ENCODE results near the gene SELL.
"Not testable (repeated sequence)": the region's sequence is repeated elsewhere in the genome, so short reads cannot be mapped to it uniquely, and the experiment has no call there.

SELL gene

DNA sequence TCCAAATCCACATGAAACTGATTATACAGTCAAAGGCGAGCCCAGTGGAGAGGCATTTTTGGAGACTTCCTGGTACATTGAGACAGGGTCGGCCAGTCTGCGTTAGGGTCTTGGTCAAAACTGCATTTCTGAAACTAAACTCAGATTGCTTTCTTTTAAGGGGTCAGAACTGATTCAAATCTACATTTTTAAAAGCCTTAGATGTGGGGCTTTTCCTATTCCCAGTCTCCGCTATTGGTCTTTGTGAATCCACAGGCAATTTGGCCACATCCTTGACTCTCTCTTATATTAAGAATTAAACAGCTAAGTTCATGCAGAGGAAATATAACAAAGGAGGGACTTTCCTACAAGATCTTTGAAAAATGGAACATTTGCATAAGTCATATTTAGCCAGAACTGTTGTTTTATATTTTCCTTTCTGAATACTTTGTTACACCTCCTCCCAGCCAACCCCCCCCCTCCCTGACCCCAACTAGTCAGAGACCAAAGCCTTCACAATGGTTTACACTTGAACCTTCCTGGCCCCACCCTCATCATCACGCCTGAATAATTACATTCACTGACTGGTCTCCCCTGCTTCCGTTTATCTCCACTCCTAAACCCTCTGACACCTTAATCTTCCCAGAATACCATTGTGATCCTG lies 30.9 kb downstream of the SELL start:
- in situ Hi-C loops (cut with HindIII; ENCODE audit: low pct_ligation_motif_present, low pct_unique_long_range_greater_than_20kb, low sequenced_read_pairs), result no loop called here
- DNase-seq, result no peak

DNA sequence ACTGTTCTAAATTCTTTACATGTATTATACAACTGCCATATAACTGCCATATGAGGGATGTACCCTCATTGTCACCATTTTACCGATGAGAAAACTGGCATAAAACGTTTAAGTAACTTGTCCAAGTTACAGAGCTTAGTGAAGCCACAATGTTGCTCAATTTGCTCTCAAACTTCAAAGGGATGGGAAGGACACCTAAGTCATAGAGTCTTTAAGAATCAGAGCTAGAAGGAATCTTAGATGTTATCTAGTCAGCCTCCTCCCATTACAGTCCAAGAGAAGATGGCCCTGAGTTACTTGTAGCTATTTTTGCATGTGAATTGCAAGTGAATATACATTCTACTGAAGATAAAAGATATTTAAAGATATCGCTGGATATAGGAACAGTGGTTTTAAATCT lies 31.7 kb downstream of the SELL start:
- no peak for DNase-seq

GRCh38 chr1:169676001-169676400 lies 35.4 kb downstream of the SELL start:
- DNase-seq, result no peak
- in situ Hi-C loops (cut with HindIII; ENCODE audit: low pct_ligation_motif_present, low pct_unique_long_range_greater_than_20kb, low sequenced_read_pairs), result no loop called here

More for the DNA sequence above, 31.7 kb downstream of the SELL start:
- in situ Hi-C loops (cut with HindIII; ENCODE audit: low pct_ligation_motif_present, low pct_unique_long_range_greater_than_20kb, low sequenced_read_pairs), result no loop called here

GRCh38 chr1:169670836-169671235 lies 40.6 kb downstream of the SELL start:
- no peak for DNase-seq
- in situ Hi-C loops (cut with HindIII; ENCODE audit: low pct_ligation_motif_present, low pct_unique_long_range_greater_than_20kb, low sequenced_read_pairs), result no loop called here

GRCh38 chr1:169670244-169670643 lies 41.2 kb downstream of the SELL start:
- DNase-seq; in situ Hi-C loops (cut with HindIII; ENCODE audit: low pct_ligation_motif_present, low pct_unique_long_range_greater_than_20kb, low sequenced_read_pairs): not testable (repeated sequence)

GRCh38 chr1:169667699-169668596 lies 43.5 kb downstream of the SELL start:
- DNase-seq; in situ Hi-C loops (cut with HindIII; ENCODE audit: low pct_ligation_motif_present, low pct_unique_long_range_greater_than_20kb, low sequenced_read_pairs): not testable (repeated sequence)

GRCh38 chr1:169667227-169667639 lies 44.2 kb downstream of the SELL start:
- DNase-seq; in situ Hi-C loops (cut with HindIII; ENCODE audit: low pct_ligation_motif_present, low pct_unique_long_range_greater_than_20kb, low sequenced_read_pairs): not testable (repeated sequence)

- DNase-seq; in situ Hi-C loops (cut with HindIII; ENCODE audit: low pct_ligation_motif_present, low pct_unique_long_range_greater_than_20kb, low sequenced_read_pairs): not testable (repeated sequence)
These were observed 48.7 kb downstream of the SELL start for GRCh38 chr1:169662680-169663079.

- DNase-seq; in situ Hi-C loops (cut with HindIII; ENCODE audit: low pct_ligation_motif_present, low pct_unique_long_range_greater_than_20kb, low sequenced_read_pairs): not testable (repeated sequence)
These were observed 50.4 kb downstream of the SELL start for GRCh38 chr1:169661066-169661465.

- in situ Hi-C loops (cut with HindIII; ENCODE audit: low pct_ligation_motif_present, low pct_unique_long_range_greater_than_20kb, low sequenced_read_pairs); DNase-seq: not testable (repeated sequence)
These were observed 52.6 kb downstream of the SELL start for GRCh38 chr1:169658777-169659176.

DNA sequence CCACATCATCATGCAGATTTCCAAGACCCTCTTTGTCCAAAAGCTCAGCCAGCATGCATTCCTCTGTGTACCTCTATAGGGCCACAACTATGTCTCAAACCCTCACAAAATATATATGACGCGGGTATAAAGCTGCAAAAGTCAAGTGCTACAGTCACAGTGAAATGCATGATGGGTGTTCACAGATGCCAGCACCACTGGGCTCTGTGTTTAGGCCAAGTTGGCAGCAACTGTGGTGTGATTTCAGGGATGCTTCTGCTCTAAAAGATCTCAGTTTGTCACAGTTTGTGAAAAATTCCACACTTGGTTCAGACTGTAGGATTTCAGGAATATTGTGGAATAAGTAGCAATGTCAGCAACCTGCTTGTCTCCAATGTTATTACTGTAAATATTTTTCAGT lies 57.5 kb downstream of the SELL start:
- in situ Hi-C loops (cut with HindIII; ENCODE audit: low pct_ligation_motif_present, low pct_unique_long_range_greater_than_20kb, low sequenced_read_pairs), result no loop called here
- DNase-seq, result no peak

- in situ Hi-C loops (cut with HindIII; ENCODE audit: low pct_ligation_motif_present, low pct_unique_long_range_greater_than_20kb, low sequenced_read_pairs), result no loop called here
- DNase-seq, result no peak
These were observed 60.4 kb downstream of the SELL start for GRCh38 chr1:169651035-169651434.

GRCh38 chr1:169650551-169650950 lies 60.9 kb downstream of the SELL start:
- DNase-seq, result no peak
- in situ Hi-C loops (cut with HindIII; ENCODE audit: low pct_ligation_motif_present, low pct_unique_long_range_greater_than_20kb, low sequenced_read_pairs), result no loop called here

- DNase-seq, result no peak
- in situ Hi-C loops (cut with HindIII; ENCODE audit: low pct_ligation_motif_present, low pct_unique_long_range_greater_than_20kb, low sequenced_read_pairs), result no loop called here
These were observed 62.7 kb downstream of the SELL start for GRCh38 chr1:169648709-169649108.

- in situ Hi-C loops (cut with HindIII; ENCODE audit: low pct_ligation_motif_present, low pct_unique_long_range_greater_than_20kb, low sequenced_read_pairs), result no loop called here
- DNase-seq, result no peak
These were observed 63.2 kb downstream of the SELL start for GRCh38 chr1:169648187-169648586.

DNA sequence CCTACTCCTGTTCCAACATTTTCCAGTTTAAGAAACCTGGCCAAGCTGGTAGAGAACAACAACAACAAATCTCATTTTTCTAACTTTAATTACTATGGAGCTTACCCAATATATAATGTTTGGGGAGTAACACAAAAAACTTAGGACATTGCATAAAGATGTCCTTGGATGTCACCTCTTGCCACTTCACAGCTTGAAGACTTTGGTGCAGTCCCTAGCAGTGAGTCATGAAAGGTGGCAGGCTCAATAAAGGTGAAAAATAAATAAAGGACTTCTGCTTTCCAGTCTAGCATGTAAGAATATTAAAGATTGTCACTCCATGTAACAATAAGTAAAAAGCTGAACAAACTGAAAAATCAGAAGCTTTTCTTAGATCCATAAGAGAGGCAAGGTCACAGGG lies 63.9 kb downstream of the SELL start:
- in situ Hi-C loops (cut with HindIII; ENCODE audit: low pct_ligation_motif_present, low pct_unique_long_range_greater_than_20kb, low sequenced_read_pairs), result no loop called here
- no peak for DNase-seq

DNA sequence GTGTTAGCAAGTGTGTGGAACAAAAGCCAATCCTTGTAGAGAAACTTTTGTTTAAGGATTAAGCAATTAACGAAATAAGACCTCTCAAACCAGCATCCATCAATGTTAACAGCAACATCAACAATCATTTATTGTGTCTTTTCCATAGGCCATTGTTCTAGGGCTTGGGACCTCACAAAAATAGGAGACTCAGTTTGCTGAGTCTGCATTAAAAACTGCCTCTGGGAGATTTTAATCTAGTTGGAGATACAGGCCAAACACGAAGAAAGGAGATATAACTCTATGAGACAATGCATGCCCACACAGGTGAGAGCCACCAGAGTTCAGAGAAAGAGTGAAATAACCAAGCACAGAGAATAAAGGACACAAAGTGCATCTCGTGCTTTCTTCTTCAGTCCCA lies 67.1 kb downstream of the SELL start:
- no peak for DNase-seq
- in situ Hi-C loops (cut with HindIII; ENCODE audit: low pct_ligation_motif_present, low pct_unique_long_range_greater_than_20kb, low sequenced_read_pairs), result no loop called here

Data from ACHN (cell line).